Mucosa of descending colon (tissue), 3 donors: Measurements from ENCODE around the gene IRAG1. TPM values are rescaled to one million over a fixed set of nuclear protein-coding genes. Genes with fewer than 3 reads are reported as not detected.

Experiments used
- ATAC-seq: fragments of 200-7000 bp; cut with Tn5 transposase; one replicate; pipeline ENCODE4 v1.9.1; 2020; ENCODE audit warnings: mild to moderate bottlenecking, moderate library complexity
- DNase-seq, 3 donors: peaks; one replicate each; pipeline ENCODE4 v3.0.0-alpha.2; 2020
- H3K36me3 ChIP-seq: fragments of 200-600 bp; one replicate; pipeline ENCODE4 v1.8.0; 2021; ENCODE audit warnings: low read depth, mild to moderate bottlenecking
- H3K4me1 ChIP-seq: fragments of 200-600 bp; one replicate; pipeline ENCODE4 v1.8.0; 2021; ENCODE audit warnings: low read depth, mild to moderate bottlenecking
- H3K4me3 ChIP-seq: fragments of 200-600 bp; one replicate; pipeline ENCODE4 v1.8.0; 2021; ENCODE audit warnings: mild to moderate bottlenecking
- H3K9me3 ChIP-seq: fragments of 200-600 bp; one replicate; pipeline ENCODE4 v1.8.0; 2021; ENCODE audit warnings: mild to moderate bottlenecking
- CTCF ChIP-seq: fragments of 200-600 bp; IDR thresholded peaks from one replicate; pipeline ENCODE4 v1.8.0; 2022; ENCODE audit warnings: antibody characterized with exemption, mild to moderate bottlenecking
- intact Hi-C, 2 donors: fragments of 100-400 bp; cut with DNase I in 1 of 2; cut with micrococcal nuclease in 1 of 2; formaldehyde crosslinking; loops; one replicate each; pipeline versions ENCODE4 v1.11.0 to v1.11.1; 2022; cut with DNase I, micrococcal nuclease
- total RNA-seq, 3 donors: library from RNA; stranded (reverse); fragmentation: NEBNext Ultra II Directional in 2 of 3; extraction: Animal tissue kit (Norgen Biotek cat#: 25700) in 2 of 3; gene quantifications; one replicate each; pipeline versions ENCODE4 v1.2.1 to v1.2.4, GENCODE V29; 2021 to 2023
- donor health status: DM: no; HTN: no; CAD: no; lungs with moderate emphysema.
- donor health status: DM: no; HTN: no; CAD: no.
- donor health status: DM: no; HTN: yes; CAD: no.

IRAG1 gene
- total RNA-seq, 3 donors from 2014 or later, result 7.5 to 134 (median 15.4) TPM

DNA sequence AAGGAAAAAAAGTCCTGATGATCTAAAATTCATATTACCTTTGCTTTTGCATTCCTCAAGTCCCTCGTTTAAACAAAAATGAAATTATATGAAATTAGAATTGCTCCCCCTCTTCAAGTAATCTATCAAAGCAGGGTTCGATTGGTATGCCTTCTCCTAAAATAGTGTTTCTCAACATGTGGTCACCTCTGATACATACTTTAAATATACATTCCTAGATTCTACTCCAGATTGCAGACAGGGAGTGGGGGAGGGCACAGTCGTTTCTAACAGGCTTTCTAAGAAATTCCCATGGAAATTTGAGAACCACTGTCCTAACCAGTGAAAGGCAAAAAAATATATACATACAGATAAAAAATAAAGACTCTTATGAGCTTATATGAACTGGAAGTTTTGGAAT is 22.6 kb upstream of the IRAG1 start:
- no peak overlapping the region for H3K4me3 ChIP-seq
- intact Hi-C loops, result no loop called here
- H3K9me3 ChIP-seq, result no peaks in the 10 kb centered on the region
- H3K4me1 ChIP-seq, result no peaks in the 10 kb centered on the region
- ATAC-seq, result no peak
- DNase-seq, result no peak
- H3K36me3 ChIP-seq, result no peaks in the 10 kb centered on the region
- TF ChIP-seq CTCF, result no peak

DNA sequence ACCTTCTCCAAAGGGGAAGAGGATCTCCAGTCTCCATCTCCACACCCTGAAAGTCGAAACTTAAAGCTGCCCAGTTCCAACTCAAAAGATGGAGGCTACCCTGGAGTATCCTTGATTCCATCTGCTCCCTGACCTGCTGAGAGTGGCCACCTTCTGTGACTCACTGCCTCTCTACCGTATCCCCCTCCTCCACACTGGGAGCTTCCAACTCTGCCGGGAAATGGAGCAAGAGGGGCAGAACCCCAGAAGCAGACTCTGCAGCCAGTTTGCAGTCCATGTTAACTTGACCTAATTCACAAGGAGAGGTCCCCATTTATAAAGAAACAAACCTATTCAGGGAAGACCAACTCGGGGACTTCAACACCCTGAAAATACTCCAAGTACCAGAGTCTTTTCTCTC is 22.0 kb upstream of the IRAG1 start:
- intact Hi-C loops, result no loop called here
- TF ChIP-seq CTCF, result no peak
- no peaks in the 10 kb centered on the region for H3K9me3 ChIP-seq
- H3K4me3 ChIP-seq, result no peak overlapping the region
- H3K36me3 ChIP-seq, result no peaks in the 10 kb centered on the region
- DNase-seq, result no peak
- ATAC-seq, result no peak
- no peaks in the 10 kb centered on the region for H3K4me1 ChIP-seq

DNA sequence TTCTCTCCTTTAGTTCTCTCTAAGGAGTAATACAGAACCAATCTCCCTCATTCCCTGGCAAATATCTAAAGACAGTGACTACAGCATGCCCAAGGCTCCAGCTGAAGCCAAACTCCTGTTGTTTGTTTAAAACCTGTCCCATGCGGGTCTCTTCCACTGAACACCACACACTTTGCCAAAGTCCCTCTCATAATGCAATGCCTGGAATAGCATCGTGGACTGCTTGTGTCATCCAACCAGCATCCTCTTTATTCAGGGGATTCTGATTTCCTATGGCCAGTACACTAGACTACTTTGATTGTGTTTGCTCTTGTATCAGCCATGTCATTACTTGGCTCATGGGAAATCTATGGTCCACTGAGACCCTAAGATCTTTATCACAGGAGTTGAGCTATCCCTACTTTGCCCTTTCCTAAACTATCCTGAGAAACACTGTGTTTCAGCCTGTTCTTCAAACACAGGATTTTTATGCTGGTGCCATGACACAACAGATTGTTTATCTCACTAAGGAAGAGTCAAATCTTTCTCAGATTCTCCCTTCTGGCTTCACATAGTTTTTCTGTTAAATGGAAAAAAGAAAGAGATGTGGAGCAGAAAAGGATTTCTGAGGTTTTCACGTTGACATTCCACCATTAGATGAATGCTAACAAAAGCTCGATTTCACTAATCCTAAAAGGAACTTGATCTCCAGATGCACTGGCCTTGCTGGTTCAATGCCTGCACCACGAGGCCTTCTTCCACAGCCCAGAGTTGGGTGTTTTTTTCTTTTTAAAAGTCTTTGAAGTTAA is 15.9 kb upstream of the IRAG1 start:
- no peaks in the 10 kb centered on the region for H3K9me3 ChIP-seq

DNA sequence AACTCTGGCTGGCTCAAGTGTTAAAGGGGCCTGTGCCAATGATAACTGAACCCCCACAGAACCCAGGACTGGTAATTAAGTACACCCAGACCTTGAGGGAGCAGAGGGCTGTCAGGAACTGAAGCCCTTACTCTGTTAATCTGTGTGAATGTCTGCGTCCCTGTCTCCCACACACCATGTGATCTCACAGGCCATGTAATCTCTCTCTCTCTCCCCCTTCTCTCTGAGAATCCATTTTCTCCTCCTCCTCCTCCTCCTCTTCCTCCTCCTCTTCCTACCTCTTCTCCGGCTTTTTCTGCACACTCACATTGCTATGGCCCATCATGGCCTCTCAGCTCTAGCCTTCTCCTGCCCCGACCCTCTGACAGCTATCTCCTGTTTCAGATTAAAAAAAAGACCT is 14.6 kb upstream of the IRAG1 start:
- intact Hi-C loops, result no loop called here

More for the DNA sequence above, 15.9 kb upstream of the IRAG1 start:
- Histone ChIP-seq H3K4me1 (no peaks in the 10 kb centered on the region), H3K36me3 (no peaks in the 10 kb centered on the region), H3K4me3 (no peak overlapping the region)
- no peak for TF ChIP-seq CTCF
- no peak for ATAC-seq
- no peak for DNase-seq
- intact Hi-C loops, result no loop called here

DNA sequence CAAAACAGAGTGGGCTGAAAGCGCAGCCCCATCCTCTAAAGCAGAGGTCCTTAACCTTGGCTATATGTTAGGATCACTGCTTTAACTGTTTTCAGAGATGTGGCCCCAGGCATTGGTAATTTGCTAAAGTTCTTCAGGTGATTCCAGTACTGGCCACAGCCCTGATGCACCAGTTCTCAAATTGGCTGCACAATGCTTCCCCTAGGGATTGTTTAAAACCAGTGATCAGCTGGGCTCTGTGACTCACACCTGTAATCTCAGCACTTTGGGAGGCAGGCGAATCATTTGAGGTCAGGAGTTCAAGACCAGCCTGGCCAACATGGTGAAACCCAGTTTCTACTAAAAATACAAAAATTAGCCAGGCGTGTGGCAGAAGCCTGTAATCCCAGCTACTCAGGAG is 8.4 kb upstream of the IRAG1 start:
- intact Hi-C loops, result no loop called here
- DNase-seq (no peak), ATAC-seq (no peak)
- no peaks in the 10 kb centered on the region for H3K36me3 ChIP-seq
- no peak for TF ChIP-seq CTCF
- no peaks in the 10 kb centered on the region for H3K4me1 ChIP-seq
- no peak overlapping the region for H3K4me3 ChIP-seq
- H3K9me3 ChIP-seq, result no peaks in the 10 kb centered on the region

More for the DNA sequence above, 14.6 kb upstream of the IRAG1 start:
- Histone ChIP-seq H3K4me1 (no peaks in the 10 kb centered on the region), H3K9me3 (no peaks in the 10 kb centered on the region), H3K36me3 (no peaks in the 10 kb centered on the region), H3K4me3 (no peak overlapping the region)
- ATAC-seq (no peak), DNase-seq (no peak)
- TF ChIP-seq CTCF, result no peak
